Measurements from ENCODE around the gene SLN.

Gene SLN

DNA sequence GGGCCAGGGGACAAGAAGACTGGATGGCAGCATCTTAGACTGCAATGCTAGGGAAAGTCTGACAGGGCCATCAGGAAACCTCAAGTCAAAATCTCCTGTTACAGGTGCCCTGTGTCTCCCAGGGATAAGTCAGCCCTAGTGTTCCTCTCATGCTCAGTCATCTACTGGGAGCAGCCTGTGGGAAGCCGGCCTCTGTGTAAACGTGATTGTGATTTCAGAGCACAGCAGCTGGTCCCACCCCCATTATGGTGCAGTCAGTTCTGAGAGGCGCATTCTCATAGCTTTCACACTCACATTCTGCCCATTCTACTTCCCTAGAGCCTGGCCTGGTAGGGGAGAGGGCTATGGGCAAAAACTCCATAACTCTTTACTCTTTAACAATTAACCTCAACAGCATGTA lies 7.2 kb upstream of the SLN start:
- DNase-seq = no peak

GRCh38 chr11:107716884-107717532 lies 5.2 kb upstream of the SLN start:
- no peak for DNase-seq

DNA sequence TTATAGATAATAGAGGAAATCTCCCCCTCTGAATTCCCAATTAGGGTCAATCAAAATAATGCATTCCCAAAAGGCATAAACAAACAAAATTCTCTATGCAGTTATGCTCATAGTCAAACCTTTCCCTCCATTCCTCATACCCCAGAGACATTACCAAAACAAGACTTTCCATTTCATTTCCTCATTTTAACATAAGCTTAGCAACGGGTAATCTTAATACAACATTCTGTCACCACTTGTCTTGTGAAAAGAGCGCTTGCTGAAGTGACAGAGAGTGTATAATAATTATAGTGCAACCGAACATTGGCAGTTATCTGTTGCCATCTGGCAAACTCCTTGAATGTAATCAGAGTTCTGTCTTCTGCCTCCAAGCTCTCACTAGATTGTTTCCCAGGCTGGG lies 1.2 kb upstream of the SLN start:
- no peak for DNase-seq

GRCh38 chr11:107710301-107710700 lies 1.6 kb downstream of the SLN start:
- no peak for DNase-seq

- no peak for DNase-seq
Observed at GRCh38 chr11:107708792-107709191, 3.1 kb downstream of the SLN start.

- DNase-seq = no peak
Observed at GRCh38 chr11:107707807-107708206, 4.0 kb downstream of the SLN start.

DNA sequence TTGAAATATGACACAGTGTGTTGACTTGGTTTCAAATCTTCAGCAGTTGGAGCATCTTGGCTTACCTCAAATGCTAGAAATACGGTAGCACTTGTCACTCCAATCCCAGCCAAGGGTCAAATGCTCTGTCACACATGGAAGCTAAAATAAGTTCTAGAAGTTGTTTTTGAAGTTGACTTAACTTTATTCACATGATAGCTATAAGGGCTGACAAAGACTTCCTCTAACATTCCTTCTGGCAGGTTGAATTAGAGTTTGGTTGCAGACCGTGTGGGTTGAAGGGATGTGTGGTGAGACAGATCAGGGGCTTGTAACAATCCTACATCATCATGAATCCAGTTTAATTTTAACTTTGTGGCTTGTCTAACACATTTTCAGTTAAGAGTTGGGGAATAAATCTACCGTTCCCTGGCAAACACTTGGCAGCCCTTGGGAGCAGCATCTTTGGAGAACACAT lies 4.6 kb downstream of the SLN start:
- no peak for DNase-seq

DNA sequence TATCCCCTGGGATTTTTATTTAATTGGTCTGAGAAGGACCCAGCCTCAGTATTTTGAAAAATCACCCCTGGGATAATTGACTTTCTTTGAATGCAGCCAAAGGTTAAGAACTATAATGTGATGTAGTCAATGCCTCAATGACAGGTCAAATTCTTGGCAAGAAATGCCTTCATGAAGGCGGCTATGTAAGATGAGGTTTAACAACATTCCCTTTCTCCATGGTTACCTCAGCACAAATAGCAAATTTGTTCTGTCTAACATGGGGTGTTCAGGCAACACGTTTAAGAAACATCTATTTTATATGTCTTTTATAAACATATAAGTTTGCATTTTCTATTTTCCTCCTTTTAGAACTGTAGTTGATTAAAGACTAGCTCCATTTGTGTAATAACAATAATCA lies 5.3 kb downstream of the SLN start:
- DNase-seq = no peak

DNA sequence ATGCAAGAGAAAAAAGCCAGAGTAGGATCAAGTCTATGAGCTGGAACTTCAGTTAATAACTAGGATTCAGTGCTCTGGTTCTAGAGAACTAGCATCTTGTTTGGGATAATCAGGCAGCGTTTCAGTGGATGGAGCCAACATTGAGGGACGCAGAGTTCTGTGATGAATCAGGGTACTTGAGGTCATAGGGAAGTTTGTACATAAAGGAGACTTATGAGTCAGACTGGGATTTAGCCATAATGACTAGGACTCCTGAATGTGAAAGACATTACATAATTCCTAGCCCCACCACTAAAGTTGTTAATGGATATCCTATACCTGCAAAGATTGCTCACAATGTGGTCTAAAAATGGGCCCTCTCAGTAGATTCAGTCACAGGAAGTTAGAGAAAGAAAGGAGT lies 6.8 kb downstream of the SLN start:
- DNase-seq = no peak

DNA sequence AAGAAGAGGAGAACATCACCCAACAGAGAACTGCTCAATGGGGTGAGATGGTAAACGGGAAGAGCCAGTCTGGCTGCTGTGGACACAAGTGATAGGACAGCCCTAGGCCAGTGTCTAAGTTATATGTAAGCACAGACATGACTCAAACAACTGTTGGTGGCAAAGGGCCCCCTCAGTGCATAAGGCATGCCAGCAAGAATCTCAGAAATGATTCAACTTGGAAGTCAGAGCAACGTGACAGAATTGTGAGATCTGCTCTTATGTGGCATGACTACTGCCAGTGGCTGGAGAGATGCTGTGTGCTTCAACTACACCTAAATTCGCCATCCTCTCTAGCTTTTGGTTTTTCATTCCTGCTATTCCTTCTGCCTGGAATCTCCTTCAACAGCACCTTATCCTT lies 7.4 kb downstream of the SLN start:
- no peak for DNase-seq

DNA sequence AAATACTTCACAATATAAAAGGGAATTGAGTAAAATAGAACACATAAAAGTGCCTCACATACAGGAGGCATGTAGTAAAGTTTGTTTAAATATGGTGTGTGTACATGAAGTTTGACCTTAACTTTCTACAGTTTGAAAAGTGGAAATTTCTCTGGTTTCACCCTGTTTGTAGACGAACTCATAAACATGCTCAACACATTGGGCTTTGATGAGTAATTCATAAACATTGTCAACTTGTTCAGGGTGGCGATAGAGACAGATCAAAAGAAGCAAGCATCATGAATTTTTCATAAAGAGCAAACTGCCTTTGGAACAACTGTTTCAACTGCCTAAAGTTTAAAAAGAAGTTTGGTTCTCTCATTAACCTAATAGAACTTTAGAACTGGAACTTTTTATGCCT lies 9.1 kb downstream of the SLN start:
- no peak for DNase-seq

DNA sequence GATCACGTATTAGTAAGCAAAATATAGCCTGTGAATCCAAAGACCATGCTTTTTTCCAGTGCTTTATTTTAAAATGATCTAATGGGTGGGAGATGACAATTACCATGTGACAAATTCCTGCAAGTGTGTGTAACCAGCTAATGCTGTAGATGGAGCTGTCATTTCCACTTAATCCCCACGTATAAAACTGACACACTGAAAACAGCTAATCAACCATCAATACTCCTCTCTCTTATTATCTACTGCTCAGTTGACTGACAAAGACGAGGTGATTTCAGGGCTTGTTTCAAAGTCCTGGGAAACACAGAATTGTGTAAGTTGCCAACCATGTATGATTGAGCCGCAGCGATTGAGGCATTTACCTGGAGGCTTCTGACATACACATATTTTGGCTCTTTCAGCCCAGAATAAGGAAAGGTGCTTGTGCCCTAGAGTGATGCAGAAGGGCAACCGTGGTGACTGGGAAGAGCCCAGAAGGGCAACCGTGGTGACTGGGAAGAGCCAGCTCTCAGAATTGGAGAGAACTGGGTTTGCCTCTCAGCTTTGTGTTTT lies 9.7 kb downstream of the SLN start:
- DNase-seq = no peak

GRCh38 chr11:107699371-107700285 lies 12.2 kb downstream of the SLN start:
- no peak for DNase-seq

DNA sequence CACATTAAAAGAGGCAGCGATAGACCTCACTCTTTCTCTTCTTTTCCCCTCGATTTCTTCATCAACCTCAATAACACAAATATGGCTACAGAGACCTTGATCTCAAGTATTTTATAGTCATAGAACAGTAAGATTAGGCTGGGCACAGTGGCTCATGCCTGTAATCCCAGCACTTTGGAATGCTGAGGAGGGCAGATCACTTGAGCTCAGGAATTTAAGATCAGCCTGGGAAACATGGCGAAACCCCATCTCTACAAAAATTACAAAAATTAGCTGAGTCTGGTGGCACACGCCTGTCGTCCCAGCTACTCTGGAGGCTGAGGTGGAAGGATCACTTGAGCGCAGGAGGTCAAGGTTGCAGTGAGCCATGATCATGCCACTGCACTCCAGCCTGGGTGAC lies 14.6 kb downstream of the SLN start:
- DNase-seq = no peak

- no peak for DNase-seq
Observed at GRCh38 chr11:107696140-107696539, 15.7 kb downstream of the SLN start.

DNA sequence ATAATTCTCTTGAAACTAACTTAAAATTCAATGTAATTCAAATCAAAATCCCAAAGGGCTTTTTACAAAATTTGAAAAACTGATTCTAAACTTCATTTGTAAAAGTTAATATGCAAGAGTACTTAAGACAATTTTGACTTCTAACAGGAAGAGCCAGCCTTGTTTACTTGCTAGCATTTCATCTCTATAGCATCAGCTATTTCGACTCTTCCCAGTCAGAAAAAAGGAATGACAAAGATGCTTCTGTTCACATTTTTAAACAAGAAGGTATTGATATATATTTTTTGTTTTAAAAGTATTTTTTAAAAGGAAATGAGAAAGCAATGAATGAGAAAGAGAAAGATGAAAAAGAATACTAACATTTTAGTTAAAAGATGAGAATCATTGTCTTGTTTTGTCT lies 16.4 kb downstream of the SLN start:
- no peak for DNase-seq

- no peak for DNase-seq
Observed at GRCh38 chr11:107691000-107691750, 20.7 kb downstream of the SLN start.

DNA sequence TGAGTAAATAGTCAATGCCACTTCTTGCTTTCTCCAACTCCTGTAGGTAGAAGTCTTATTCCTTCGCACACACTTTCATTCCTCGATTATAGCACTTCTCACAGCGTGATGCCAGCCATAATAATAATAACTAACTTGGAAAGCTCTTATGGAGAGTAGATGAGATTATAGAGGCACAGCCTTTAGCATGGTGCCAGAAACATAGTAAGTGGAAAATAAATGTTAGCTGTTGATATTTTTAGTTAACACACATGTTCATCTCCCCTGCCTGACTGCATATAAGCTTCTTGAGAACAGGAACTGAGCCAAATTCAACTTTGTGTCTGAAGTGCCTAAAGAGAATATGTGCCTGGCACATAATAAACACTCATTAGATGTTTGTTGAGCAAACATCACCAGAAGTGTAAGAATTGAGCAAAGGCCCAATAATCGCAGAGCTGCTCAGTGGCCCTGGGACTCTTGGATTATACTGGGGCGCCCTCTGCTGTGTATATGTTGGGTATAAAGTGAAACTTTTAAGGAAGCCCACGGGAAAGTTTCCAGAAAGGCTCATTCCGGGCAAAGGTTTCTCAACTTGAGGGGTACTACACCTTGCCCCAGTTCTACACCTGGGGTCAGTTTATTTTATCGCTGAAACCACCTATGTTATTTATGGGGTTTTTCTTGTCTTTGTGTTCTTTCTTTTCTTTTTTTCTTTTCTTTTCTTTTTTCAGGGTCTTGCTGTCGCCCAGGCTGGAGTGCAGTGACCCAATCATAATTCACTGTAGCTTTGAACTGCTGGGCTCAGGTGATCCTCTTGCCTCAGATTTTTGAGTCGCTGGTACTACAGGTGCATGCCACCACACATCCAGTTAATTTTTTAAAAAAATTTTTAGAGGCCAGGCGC lies 22.3 kb downstream of the SLN start:
- peak; percentile 65 for DNase-seq

GRCh38 chr11:107688322-107688918 lies 23.4 kb downstream of the SLN start:
- DNase-seq = no peak

DNA sequence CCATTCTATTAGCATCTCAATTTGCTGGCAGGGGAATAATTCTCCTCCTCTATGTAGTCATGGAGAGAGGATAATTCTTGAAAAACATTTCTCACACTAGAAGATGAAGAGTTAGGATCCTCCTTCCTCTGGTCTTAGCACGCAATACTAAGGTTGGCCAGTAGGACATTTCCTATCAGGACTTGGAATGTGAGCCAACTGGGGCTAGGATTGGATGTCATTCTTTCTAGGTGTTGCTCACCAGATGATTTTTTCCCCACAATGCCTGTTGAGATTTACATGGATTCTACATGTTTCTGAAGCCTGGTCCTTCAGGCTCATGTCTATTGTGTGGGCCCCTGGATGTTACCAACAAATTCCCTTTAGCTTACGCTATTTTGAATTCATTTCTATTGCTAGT lies 28.0 kb downstream of the SLN start:
- DNase-seq = no peak

GRCh38 chr11:107683061-107683460 lies 28.8 kb downstream of the SLN start:
- no peak for DNase-seq

DNA sequence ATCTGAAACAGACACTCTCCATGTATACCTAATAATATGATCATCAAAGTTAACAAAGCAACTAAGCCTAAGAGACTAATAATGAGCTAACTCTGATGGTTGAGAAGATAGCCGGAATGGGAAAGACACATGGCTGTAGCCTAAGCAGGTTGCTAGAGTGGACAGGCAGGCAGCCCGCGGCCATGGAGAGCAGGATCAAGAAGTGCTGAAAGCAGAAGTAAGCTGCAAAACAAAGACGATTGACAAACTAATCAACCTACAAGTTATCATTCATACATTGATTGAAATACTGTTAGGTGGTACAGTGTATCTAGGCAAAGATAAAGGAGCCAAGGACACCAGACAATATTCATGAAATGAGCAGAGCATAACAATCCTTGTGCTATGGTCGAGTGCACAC lies 29.3 kb downstream of the SLN start:
- no peak for DNase-seq

All from GF-D8 (cell line).